Measurements from ENCODE around the gene PGAM5.
A peak's percentile ranks its signal among the peaks of the same experiment; 100 is the strongest.
"Not testable (repeated sequence)": the region's sequence is repeated elsewhere in the genome, so short reads cannot be mapped to it uniquely, and the experiment has no call there.

PGAM5 gene

GRCh38 chr12:132674561-132674960, 36.1 kb upstream of the PGAM5 start:
- no peak for DNase-seq
- H3K4me3 Mint-ChIP-seq: no peak overlapping the region
- no peak overlapping the region for H3K27ac Mint-ChIP-seq
- no peaks in the 10 kb centered on the region for H3K27me3 Mint-ChIP-seq
- H3K36me3 Mint-ChIP-seq (ENCODE audit: low read depth): peaks cover 93% of the 10 kb centered on the region
- no peaks in the 10 kb centered on the region for H3K9me3 Mint-ChIP-seq
- no peaks in the 10 kb centered on the region for H3K4me1 Mint-ChIP-seq (ENCODE audit: low read depth)

DNA sequence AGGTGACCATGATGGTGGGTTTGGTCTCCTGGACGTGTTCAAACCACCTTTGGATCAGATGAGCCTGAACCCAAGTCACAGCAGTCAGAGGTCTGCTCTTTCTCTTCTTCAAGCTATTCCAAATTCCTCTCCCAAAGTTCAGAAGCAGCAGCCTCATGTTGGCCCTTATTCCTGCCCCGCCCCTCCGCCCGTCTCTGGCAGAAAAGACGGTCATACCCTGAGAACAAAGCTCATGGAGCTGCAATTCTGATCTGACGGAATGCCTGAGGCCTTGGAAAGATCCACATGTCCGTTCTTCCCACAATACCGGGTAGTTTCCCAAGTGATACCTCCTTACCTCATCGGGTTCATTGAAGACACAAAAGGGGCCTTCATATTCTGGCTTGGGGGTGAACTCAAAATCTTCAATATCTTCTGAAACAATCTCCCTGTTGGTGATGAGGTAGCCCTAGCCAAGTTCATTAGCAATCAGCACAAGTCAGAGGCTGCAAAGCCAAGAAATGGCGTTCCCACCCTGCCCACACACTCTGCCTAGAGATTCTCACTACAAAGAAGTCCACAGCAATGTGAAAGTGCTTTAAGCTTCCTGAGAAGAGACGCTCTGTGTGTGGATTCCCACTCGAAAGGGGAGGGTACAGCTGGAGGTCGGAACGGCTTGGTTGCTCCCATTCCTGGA, 34.7 kb upstream of the PGAM5 start:
- no peak for DNase-seq
- Mint-ChIP-seq H3K36me3 (ENCODE audit: low read depth) (peaks cover 96% of the 10 kb centered on the region), H3K4me1 (ENCODE audit: low read depth) (no peaks in the 10 kb centered on the region), H3K27me3 (no peaks in the 10 kb centered on the region), H3K4me3 (no peak overlapping the region), H3K9me3 (no peaks in the 10 kb centered on the region), H3K27ac (no peak overlapping the region)

DNA sequence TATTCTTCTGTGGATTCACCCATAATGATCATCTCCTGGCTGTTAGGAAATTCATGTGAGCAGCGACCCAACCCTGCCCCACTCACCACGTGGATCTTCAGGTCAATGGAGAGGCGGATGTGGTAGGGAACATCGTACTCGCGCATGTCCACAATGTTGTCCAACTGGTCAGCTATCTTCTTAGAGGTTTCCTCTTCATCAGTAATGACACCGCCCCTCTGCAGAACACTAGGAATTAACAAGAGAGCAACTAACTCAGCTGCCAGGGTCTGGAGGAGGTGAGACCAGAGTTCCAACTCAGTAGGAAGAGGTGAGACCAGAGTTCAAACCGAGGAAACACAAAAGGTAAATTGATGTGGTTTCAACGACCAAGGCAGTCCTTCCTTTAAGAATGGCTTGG, 33.1 kb upstream of the PGAM5 start:
- H3K27me3 Mint-ChIP-seq: no peaks in the 10 kb centered on the region
- no peak for DNase-seq
- no peaks in the 10 kb centered on the region for H3K9me3 Mint-ChIP-seq
- H3K27ac Mint-ChIP-seq: no peak overlapping the region
- peaks cover 87% of the 10 kb centered on the region for H3K36me3 Mint-ChIP-seq (ENCODE audit: low read depth)
- H3K4me3 Mint-ChIP-seq: no peak overlapping the region
- no peaks in the 10 kb centered on the region for H3K4me1 Mint-ChIP-seq (ENCODE audit: low read depth)

DNA sequence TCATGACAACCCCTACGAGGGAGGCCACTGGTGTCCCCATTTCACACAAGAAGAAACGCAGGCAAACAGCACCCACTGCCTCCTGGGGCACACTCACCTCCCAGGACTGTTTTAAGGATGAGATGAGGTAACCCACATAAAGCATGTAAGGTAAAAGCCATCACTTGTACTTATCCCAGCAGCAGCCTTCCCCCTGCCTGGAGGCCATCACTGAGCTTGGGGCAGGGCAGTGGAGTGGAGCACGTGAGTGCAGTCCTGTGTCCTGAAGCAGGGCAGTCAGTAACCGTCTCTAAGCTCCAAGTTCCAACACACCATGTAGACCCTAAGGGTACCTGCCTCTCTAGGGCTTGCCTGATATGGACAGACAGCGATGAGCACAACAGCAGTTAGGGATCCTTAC, 25.2 kb upstream of the PGAM5 start:
- H3K27me3 Mint-ChIP-seq: no peaks in the 10 kb centered on the region
- no peaks in the 10 kb centered on the region for H3K9me3 Mint-ChIP-seq
- DNase-seq: no peak
- H3K4me1 Mint-ChIP-seq (ENCODE audit: low read depth): peaks cover 28% of the 10 kb centered on the region
- peak overlapping the region; percentile 79 for H3K4me3 Mint-ChIP-seq
- H3K36me3 Mint-ChIP-seq (ENCODE audit: low read depth): peaks cover 29% of the 10 kb centered on the region
- peak overlapping the region; percentile 69 for H3K27ac Mint-ChIP-seq

- no peak for DNase-seq
- Mint-ChIP-seq H3K9me3 (no peaks in the 10 kb centered on the region), H3K4me1 (ENCODE audit: low read depth) (peaks cover 28% of the 10 kb centered on the region), H3K27ac (peak overlapping the region; percentile 89), H3K27me3 (no peaks in the 10 kb centered on the region), H3K36me3 (ENCODE audit: low read depth) (peaks cover 29% of the 10 kb centered on the region), H3K4me3 (peak overlapping the region; percentile 79)
Observed at GRCh38 chr12:132686825-132687210, 23.8 kb upstream of the PGAM5 start.

GRCh38 chr12:132687211-132688164, 23.2 kb upstream of the PGAM5 start, which contains the start of the genes POLE and PXMP2:
Gene POLE (minus strand): TSS chr12:132687342. CDS start chr12:132687315, 27 bp downstream.
Gene PXMP2 (plus strand): TSS chr12:132687587. CDS start chr12:132687671, 84 bp downstream.
- Mint-ChIP-seq H3K9me3 (no peaks in the 10 kb centered on the region), H3K27ac (peak within 1 kb of the TSS; percentile 89), H3K36me3 (ENCODE audit: low read depth) (peaks cover 30% of the 10 kb centered on the region), H3K4me3 (peak within 1 kb of the TSS; percentile 79), H3K4me1 (ENCODE audit: low read depth) (peaks cover 28% of the 10 kb centered on the region), H3K27me3 (no peaks in the 10 kb centered on the region)
- peak; percentile 97 for DNase-seq

DNA sequence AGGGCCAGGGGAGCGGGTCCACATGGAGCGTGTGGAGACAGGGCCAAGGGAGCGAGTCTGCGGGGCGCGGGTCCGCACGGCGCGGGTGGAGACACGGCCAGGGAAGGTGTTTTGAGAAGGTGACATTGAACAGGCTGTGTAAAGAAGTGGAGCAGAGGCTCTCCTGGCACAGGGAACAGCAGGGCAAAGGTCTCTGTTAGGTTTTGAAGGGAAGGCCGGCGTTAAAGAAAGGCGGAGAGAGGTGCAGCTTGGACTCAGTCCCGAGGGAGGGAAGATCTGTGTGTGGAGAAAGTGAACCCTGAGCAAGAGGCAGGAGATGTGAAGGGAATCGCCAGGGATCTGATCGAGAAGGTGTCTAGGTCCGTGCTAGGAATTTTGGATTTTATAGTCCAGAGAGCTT, 21.4 kb upstream of the PGAM5 start:
- peak overlapping the region; percentile 1 for H3K27ac Mint-ChIP-seq

GRCh38 chr12:132690112-132690511, 20.5 kb upstream of the PGAM5 start:
- Mint-ChIP-seq H3K4me1 (ENCODE audit: low read depth) (peaks cover 18% of the 10 kb centered on the region), H3K9me3 (no peaks in the 10 kb centered on the region), H3K27ac (no peak overlapping the region), H3K27me3 (no peaks in the 10 kb centered on the region), H3K36me3 (ENCODE audit: low read depth) (peaks cover 27% of the 10 kb centered on the region), H3K4me3 (peak overlapping the region; percentile 8)
- no peak for DNase-seq

More for the DNA sequence above, 21.4 kb upstream of the PGAM5 start:
- Mint-ChIP-seq H3K4me1 (ENCODE audit: low read depth) (peaks cover 20% of the 10 kb centered on the region), H3K27me3 (no peaks in the 10 kb centered on the region), H3K36me3 (ENCODE audit: low read depth) (peaks cover 28% of the 10 kb centered on the region), H3K9me3 (no peaks in the 10 kb centered on the region), H3K4me3 (peak overlapping the region; percentile 72)
- no peak for DNase-seq

GRCh38 chr12:132692030-132692429, 18.6 kb upstream of the PGAM5 start:
- not testable (repeated sequence) for H3K9me3 Mint-ChIP-seq, H3K4me3 Mint-ChIP-seq

GRCh38 chr12:132694888-132695287, 15.8 kb upstream of the PGAM5 start:
- H3K27ac Mint-ChIP-seq; H3K4me1 Mint-ChIP-seq (ENCODE audit: low read depth); H3K4me3 Mint-ChIP-seq; H3K27me3 Mint-ChIP-seq; DNase-seq; H3K9me3 Mint-ChIP-seq: not testable (repeated sequence)
- H3K36me3 Mint-ChIP-seq (ENCODE audit: low read depth): peaks cover 56% of the 10 kb centered on the region

More at GRCh38 chr12:132692030-132692429, 18.6 kb upstream of the PGAM5 start:
- peaks cover 34% of the 10 kb centered on the region for H3K36me3 Mint-ChIP-seq (ENCODE audit: low read depth)
- not testable (repeated sequence) for H3K27me3 Mint-ChIP-seq; DNase-seq; H3K4me1 Mint-ChIP-seq (ENCODE audit: low read depth); H3K27ac Mint-ChIP-seq

- Mint-ChIP-seq H3K27ac (no peak overlapping the region), H3K9me3 (no peaks in the 10 kb centered on the region), H3K4me3 (no peak overlapping the region), H3K36me3 (ENCODE audit: low read depth) (peaks cover 59% of the 10 kb centered on the region), H3K4me1 (ENCODE audit: low read depth) (peaks cover 2% of the 10 kb centered on the region), H3K27me3 (no peaks in the 10 kb centered on the region)
- DNase-seq: no peak
Observed at GRCh38 chr12:132695431-132695830, 15.2 kb upstream of the PGAM5 start.

- H3K4me1 Mint-ChIP-seq (ENCODE audit: low read depth): peaks cover 2% of the 10 kb centered on the region
- H3K36me3 Mint-ChIP-seq (ENCODE audit: low read depth): peaks cover 70% of the 10 kb centered on the region
- no peaks in the 10 kb centered on the region for H3K27me3 Mint-ChIP-seq
- no peaks in the 10 kb centered on the region for H3K9me3 Mint-ChIP-seq
- no peak overlapping the region for H3K4me3 Mint-ChIP-seq
- H3K27ac Mint-ChIP-seq: no peak overlapping the region
- DNase-seq: no peak
Observed at GRCh38 chr12:132698341-132698740, 12.3 kb upstream of the PGAM5 start.

- Mint-ChIP-seq H3K27me3 (no peaks in the 10 kb centered on the region), H3K27ac (no peak overlapping the region), H3K36me3 (ENCODE audit: low read depth) (peaks cover 83% of the 10 kb centered on the region), H3K4me3 (no peak overlapping the region), H3K9me3 (no peaks in the 10 kb centered on the region), H3K4me1 (ENCODE audit: low read depth) (peaks cover 2% of the 10 kb centered on the region)
- DNase-seq: no peak
Observed at GRCh38 chr12:132700212-132700822, 10.3 kb upstream of the PGAM5 start.

- H3K27me3 Mint-ChIP-seq: no peaks in the 10 kb centered on the region
- no peak overlapping the region for H3K4me3 Mint-ChIP-seq
- peaks cover 73% of the 10 kb centered on the region for H3K36me3 Mint-ChIP-seq (ENCODE audit: low read depth)
- no peak for DNase-seq
- H3K27ac Mint-ChIP-seq: no peak overlapping the region
- H3K4me1 Mint-ChIP-seq (ENCODE audit: low read depth): peaks cover 2% of the 10 kb centered on the region
- peaks cover 7% of the 10 kb centered on the region for H3K9me3 Mint-ChIP-seq
Observed at GRCh38 chr12:132702640-132703039, 8.0 kb upstream of the PGAM5 start.

Data from activated T-cell treated with anti-CD3 and anti-CD28 coated beads, Interleukin-2, amount 50 U/mL, for 24 hours (primary cell).